MCF 10A (cell line): ENCODE results near the gene CDKN2C. TPM values are rescaled to one million over a fixed set of nuclear protein-coding genes. Genes with fewer than 3 reads are reported as not detected.

ENCODE experiments used
- BruUV-seq: library from RNA; stranded (reverse); fragments of 400-500 nt; replicated peaks from 2 replicates; lab custom pipeline; 2021; lab: Mats Ljungman, UMichigan
- CTCF ChIA-PET: fragments of 300-600 bp; sonication (Branson Sonifier 250); formaldehyde crosslinking; extraction: SDS; loops from one replicate; lab custom pipeline; 2021; ENCODE audit warnings: antibody characterized with exemption, inconsistent platforms; lab: Yijun Ruan, JAX
- POLR2A ChIA-PET: fragments of 300-600, 350-650 bp; sonication (Branson Sonifier 250); formaldehyde crosslinking; extraction: SDS; loops from one replicate; lab custom pipeline; 2020; ENCODE audit warnings: antibody characterized with exemption, inconsistent platforms; lab: Yijun Ruan, JAX
- DNase-seq: peaks from one replicate; pipeline ENCODE4 v3.0.0-alpha.2; 2018; ENCODE audit not compliant: unreplicated experiment
- H3K27ac Mint-ChIP-seq: one replicate; pipeline ENCODE4 v1.8.0; 2022; ENCODE audit warnings: mild to moderate bottlenecking, low read depth, mixed read lengths; ENCODE audit not compliant: unreplicated experiment
- H3K27me3 Mint-ChIP-seq: one replicate; pipeline ENCODE4 v1.8.0; 2022; ENCODE audit warnings: mixed read lengths; ENCODE audit not compliant: insufficient read depth, unreplicated experiment
- H3K36me3 Mint-ChIP-seq: one replicate; pipeline ENCODE4 v1.8.0; 2022; ENCODE audit warnings: mild to moderate bottlenecking, moderate library complexity, mixed read lengths; ENCODE audit not compliant: insufficient read depth, unreplicated experiment
- H3K4me1 Mint-ChIP-seq: one replicate; pipeline ENCODE4 v1.8.0; 2022; ENCODE audit warnings: mixed read lengths; ENCODE audit not compliant: insufficient read depth, unreplicated experiment
- H3K4me3 Mint-ChIP-seq: one replicate; pipeline ENCODE4 v1.8.0; 2022; ENCODE audit warnings: mild to moderate bottlenecking, moderate library complexity, mixed read lengths; ENCODE audit not compliant: unreplicated experiment
- H3K9me3 Mint-ChIP-seq: one replicate; pipeline ENCODE4 v1.8.0; 2022; ENCODE audit warnings: mixed read lengths; ENCODE audit not compliant: unreplicated experiment
- CTCF ChIP-seq: fragments of 200-600 bp; IDR thresholded peaks from one replicate; pipeline ENCODE4 v1.8.0; 2022; ENCODE audit warnings: antibody characterized with exemption, mild to moderate bottlenecking; ENCODE audit not compliant: unreplicated experiment
- intact Hi-C: fragments of 100-400 bp; cut with micrococcal nuclease; formaldehyde crosslinking; loops from 2 replicates; pipeline ENCODE4 v1.14.1; 2022
- total RNA-seq: library from RNA; stranded (reverse); gene quantifications from 2 replicates; pipeline ENCODE4 v1.2.3, GENCODE V29; 2022

The CDKN2C gene
- total RNA-seq, 1 experiment from 2014 or later = 2.7 TPM

- TF ChIP-seq CTCF = no peak
- H3K27ac Mint-ChIP-seq = no peak overlapping the region
- H3K9me3 Mint-ChIP-seq = no peaks in the 10 kb centered on the region
- intact Hi-C loops = no loop called here
- H3K27me3 Mint-ChIP-seq = no peaks in the 10 kb centered on the region
- DNase-seq = no peak
- H3K36me3 Mint-ChIP-seq = no peaks in the 10 kb centered on the region
- H3K4me3 Mint-ChIP-seq = no peak overlapping the region
- no peaks in the 10 kb centered on the region for H3K4me1 Mint-ChIP-seq
- ChIA-PET POLR2A (interaction anchor here (1.1 kb wide), 1 partner anchor 15 kb away, joined by 5 read pairs; the partner anchor contains the start of gene CDKN2C), CTCF (interaction anchor here (0.6 kb wide), 1 partner anchor 784 kb away, joined by 4 read pairs; no protein-coding TSS in a partner anchor)
- BruUV-seq = no TSS peak
These were observed 15.0 kb downstream of the CDKN2C start for GRCh38 chr1:50985094-50985493.

GRCh38 chr1:50986653-50987052, 16.6 kb downstream of the CDKN2C start:
- no peak for TF ChIP-seq CTCF
- CTCF ChIA-PET = no interaction called here
- POLR2A ChIA-PET = no interaction called here
- Mint-ChIP-seq H3K27me3 (no peaks in the 10 kb centered on the region), H3K9me3 (no peaks in the 10 kb centered on the region), H3K27ac (no peak overlapping the region), H3K4me1 (no peaks in the 10 kb centered on the region), H3K36me3 (no peaks in the 10 kb centered on the region), H3K4me3 (no peak overlapping the region)
- BruUV-seq = no TSS peak
- DNase-seq = no peak
- intact Hi-C loops = no loop called here

GRCh38 chr1:50989694-50990093, 19.6 kb downstream of the CDKN2C start:
- Mint-ChIP-seq H3K9me3 (no peaks in the 10 kb centered on the region), H3K4me3 (no peak overlapping the region), H3K27me3 (no peaks in the 10 kb centered on the region), H3K4me1 (no peaks in the 10 kb centered on the region), H3K27ac (no peak overlapping the region), H3K36me3 (no peaks in the 10 kb centered on the region)
- CTCF ChIA-PET = interaction anchor here (0.7 kb wide), 1 partner anchor 202 kb away, joined by 3 read pairs; no protein-coding TSS in a partner anchor
- DNase-seq = no peak
- no TSS peak for BruUV-seq
- POLR2A ChIA-PET = no interaction called here
- intact Hi-C loops = no loop called here
- no peak for TF ChIP-seq CTCF

GRCh38 chr1:50992532-50993318, 22.7 kb downstream of the CDKN2C start:
- Mint-ChIP-seq H3K9me3 (no peaks in the 10 kb centered on the region), H3K36me3 (no peaks in the 10 kb centered on the region), H3K27me3 (no peaks in the 10 kb centered on the region), H3K4me1 (no peaks in the 10 kb centered on the region), H3K27ac (no peak overlapping the region), H3K4me3 (no peak overlapping the region)
- no peak for DNase-seq
- ChIA-PET CTCF (no interaction called here), POLR2A (no interaction called here)
- BruUV-seq = no TSS peak
- intact Hi-C loops = no loop called here
- TF ChIP-seq CTCF = no peak
